RWPE2 (cell line): ENCODE data around the gene FOXN3.

ENCODE experiments used
- ATAC-seq: fragments of 200-7000 bp; cut with Tn5 transposase; 3 replicates; pipeline ENCODE4 v1.9.1; 2021; ENCODE audit warnings: low read depth
- DNase-seq: peaks from one replicate; pipeline ENCODE4 v3.0.0-alpha.2; 2020; ENCODE audit warnings: low spot score
- H3K27ac ChIP-seq: fragments of 450-650 bp; 2 replicates; pipeline ENCODE4 v1.5.1; 2017; ENCODE audit warnings: mild to moderate bottlenecking; ENCODE audit not compliant: poor library complexity, severe bottlenecking
- H3K27me3 ChIP-seq: fragments of 250-450 bp; sonication (Bioruptor Pico); 2 replicates; pipeline ENCODE4 v1.5.1; 2021; ENCODE audit warnings: mild to moderate bottlenecking, moderate library complexity; ENCODE audit not compliant: insufficient read depth, poor library complexity, severe bottlenecking
- H3K36me3 ChIP-seq: fragments of 250-450 bp; sonication (Bioruptor Pico); 2 replicates; pipeline ENCODE4 v1.5.1; 2020; ENCODE audit warnings: low read depth, mild to moderate bottlenecking, moderate library complexity
- H3K4me1 ChIP-seq: fragments of 250-450 bp; sonication (Bioruptor Pico); 2 replicates; pipeline ENCODE4 v1.5.1; 2021; ENCODE audit warnings: mild to moderate bottlenecking, moderate library complexity; ENCODE audit not compliant: insufficient read depth, poor library complexity, severe bottlenecking
- H3K4me3 ChIP-seq: fragments of 250-450 bp; sonication (Bioruptor Pico); 2 replicates; pipeline ENCODE4 v1.5.1; 2021; ENCODE audit warnings: mild to moderate bottlenecking, moderate library complexity; ENCODE audit not compliant: severe bottlenecking
- H3K9me3 ChIP-seq: fragments of 250-450 bp; sonication (Bioruptor Pico); 2 replicates; pipeline ENCODE4 v1.5.1; 2021; ENCODE audit warnings: mild to moderate bottlenecking, moderate library complexity; ENCODE audit not compliant: severe bottlenecking
- TF ChIP-seq, protein P1 (sequence below): fragments of 450-650 bp; IDR thresholded peaks from one replicate; pipeline ENCODE4 v1.5.1; 2017; ENCODE audit warnings: mild to moderate bottlenecking, moderate library complexity; ENCODE audit not compliant: poor library complexity, severe bottlenecking

Gene FOXN3

DNA sequence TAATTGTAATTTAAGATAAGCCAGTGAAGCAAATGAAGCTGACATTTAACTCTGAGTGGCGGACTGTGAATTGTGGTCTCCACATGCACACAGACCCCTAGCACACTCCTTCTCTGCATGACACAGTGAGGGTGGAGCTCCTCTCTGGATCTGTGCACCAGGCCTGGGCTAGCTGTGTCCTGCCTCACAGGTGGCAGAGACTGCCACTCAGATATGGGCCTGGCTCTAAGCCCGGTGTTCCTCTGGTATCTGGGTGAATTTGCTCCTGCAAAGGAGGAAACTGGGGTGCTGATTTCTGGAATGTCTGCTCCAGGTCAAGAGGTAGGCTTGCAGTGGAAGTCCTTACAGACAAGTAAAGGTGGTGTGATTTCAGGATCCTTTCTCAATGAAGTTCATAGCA is 282.4 kb downstream of the FOXN3 start:
- Histone ChIP-seq H3K4me3 (no peak overlapping the region), H3K9me3 (peaks cover 5% of the 10 kb centered on the region), H3K27ac (no peak overlapping the region), H3K36me3 (no peaks in the 10 kb centered on the region), H3K4me1 (peaks cover 12% of the 10 kb centered on the region), H3K27me3 (no peaks in the 10 kb centered on the region)
- DNase-seq, result no peak
- ATAC-seq, result no peak
- TF ChIP-seq, protein P1, sequence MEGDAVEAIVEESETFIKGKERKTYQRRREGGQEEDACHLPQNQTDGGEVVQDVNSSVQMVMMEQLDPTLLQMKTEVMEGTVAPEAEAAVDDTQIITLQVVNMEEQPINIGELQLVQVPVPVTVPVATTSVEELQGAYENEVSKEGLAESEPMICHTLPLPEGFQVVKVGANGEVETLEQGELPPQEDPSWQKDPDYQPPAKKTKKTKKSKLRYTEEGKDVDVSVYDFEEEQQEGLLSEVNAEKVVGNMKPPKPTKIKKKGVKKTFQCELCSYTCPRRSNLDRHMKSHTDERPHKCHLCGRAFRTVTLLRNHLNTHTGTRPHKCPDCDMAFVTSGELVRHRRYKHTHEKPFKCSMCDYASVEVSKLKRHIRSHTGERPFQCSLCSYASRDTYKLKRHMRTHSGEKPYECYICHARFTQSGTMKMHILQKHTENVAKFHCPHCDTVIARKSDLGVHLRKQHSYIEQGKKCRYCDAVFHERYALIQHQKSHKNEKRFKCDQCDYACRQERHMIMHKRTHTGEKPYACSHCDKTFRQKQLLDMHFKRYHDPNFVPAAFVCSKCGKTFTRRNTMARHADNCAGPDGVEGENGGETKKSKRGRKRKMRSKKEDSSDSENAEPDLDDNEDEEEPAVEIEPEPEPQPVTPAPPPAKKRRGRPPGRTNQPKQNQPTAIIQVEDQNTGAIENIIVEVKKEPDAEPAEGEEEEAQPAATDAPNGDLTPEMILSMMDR, result no peak

DNA sequence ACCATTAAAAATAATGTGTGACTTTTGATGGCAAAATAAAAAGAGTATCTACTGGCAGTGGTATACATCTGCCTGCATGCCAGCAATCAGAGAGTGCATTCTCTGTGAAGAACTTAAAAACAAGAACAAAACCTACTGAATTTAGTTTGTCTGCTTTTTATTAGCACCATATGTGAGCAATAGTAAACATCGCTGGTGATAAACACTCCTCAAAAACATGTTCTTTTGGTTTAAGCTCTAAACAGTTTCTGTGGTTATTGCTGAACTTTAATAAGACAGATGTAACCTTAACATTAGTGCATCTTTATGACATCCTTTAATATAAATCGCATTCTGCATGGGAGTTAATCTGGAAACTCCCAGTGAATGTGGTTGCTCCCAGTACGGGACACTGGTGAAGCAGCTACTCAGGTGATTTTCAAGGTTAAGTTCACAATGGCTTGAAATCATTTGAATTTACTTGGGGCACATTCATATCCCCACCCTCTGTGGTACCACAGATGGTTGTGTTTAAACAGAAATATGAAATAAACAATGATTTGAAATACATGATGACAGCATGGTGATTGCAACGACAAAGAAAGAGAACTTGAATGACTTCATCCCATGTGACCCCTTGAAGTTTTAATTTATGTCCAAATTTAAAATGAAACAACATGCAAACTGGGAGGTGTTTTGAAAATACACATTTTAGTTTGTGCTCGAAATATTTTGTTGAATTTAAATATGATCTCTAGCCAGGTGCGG is 285.9 kb downstream of the FOXN3 start:
- no peaks in the 10 kb centered on the region for H3K4me1 ChIP-seq
- DNase-seq (no peak), ATAC-seq (no peak)
- H3K9me3 ChIP-seq, result peaks cover under 1% of the 10 kb centered on the region
- no peaks in the 10 kb centered on the region for H3K36me3 ChIP-seq
- TF ChIP-seq, protein P1, result no peak
- no peaks in the 10 kb centered on the region for H3K27me3 ChIP-seq
- H3K27ac ChIP-seq, result no peak overlapping the region
- no peak overlapping the region for H3K4me3 ChIP-seq

DNA sequence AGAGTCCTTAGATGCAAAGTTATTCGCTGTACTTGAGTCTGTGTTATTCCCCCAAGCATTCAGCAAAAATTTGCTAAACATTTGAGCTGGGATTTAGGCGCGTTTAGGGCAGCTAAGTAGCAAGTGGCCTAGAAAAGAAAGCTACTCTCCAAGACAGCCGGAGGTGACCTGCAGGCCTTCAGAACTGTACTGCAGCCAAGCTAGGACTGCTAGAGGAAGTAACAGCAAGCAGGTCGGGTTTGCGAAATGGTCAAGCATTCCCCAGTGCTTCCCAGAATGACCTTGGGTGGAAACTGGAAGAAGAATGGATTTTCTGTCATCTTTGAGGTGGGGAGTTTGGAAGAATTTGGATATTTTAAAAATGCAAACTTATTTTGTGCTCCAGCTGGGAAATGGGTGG is 287.5 kb downstream of the FOXN3 start:
- ATAC-seq (no peak), DNase-seq (no peak)
- Histone ChIP-seq H3K9me3 (no peaks in the 10 kb centered on the region), H3K36me3 (no peaks in the 10 kb centered on the region), H3K4me1 (no peaks in the 10 kb centered on the region), H3K4me3 (no peak overlapping the region), H3K27ac (no peak overlapping the region), H3K27me3 (no peaks in the 10 kb centered on the region)
- TF ChIP-seq, protein P1, result no peak

DNA sequence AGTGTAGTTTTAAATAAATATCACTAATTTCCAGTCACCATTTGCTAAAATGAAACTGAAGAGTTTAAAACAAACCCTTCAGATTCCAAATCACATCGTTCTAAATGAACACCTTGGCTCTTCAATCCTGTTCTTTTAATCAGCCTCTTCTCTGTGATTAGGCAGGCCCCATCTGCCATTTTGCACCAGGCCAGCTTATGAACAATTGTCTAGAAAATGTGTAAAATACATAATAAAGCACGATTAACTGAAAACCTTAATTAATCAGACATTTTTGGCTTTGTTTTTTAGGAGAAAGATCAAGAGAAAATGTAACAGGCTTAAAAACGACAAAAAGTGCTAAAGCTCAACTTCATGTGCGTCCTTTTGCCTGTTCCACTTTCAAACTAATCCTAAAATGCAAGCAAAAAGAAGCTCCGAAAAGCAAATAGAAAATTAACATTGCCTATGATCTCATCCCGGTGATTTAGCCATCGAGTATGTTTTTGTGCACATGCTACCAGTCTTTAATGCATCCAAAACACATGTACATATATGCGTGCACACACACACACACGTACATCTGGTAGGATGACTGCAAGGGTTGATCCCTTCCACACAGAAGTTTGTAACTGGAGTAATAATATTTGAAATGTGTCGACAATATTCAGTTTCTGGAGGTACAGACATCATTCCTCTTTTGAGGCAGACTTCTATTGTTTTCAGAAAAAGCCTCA is 288.6 kb downstream of the FOXN3 start:
- DNase-seq, result no peak
- no peak overlapping the region for H3K4me3 ChIP-seq
- H3K9me3 ChIP-seq, result no peaks in the 10 kb centered on the region
- no peak for ATAC-seq
- TF ChIP-seq, protein P1, result no peak
- H3K27ac ChIP-seq, result no peak overlapping the region
- no peaks in the 10 kb centered on the region for H3K36me3 ChIP-seq
- H3K27me3 ChIP-seq, result no peaks in the 10 kb centered on the region
- H3K4me1 ChIP-seq, result no peaks in the 10 kb centered on the region

DNA sequence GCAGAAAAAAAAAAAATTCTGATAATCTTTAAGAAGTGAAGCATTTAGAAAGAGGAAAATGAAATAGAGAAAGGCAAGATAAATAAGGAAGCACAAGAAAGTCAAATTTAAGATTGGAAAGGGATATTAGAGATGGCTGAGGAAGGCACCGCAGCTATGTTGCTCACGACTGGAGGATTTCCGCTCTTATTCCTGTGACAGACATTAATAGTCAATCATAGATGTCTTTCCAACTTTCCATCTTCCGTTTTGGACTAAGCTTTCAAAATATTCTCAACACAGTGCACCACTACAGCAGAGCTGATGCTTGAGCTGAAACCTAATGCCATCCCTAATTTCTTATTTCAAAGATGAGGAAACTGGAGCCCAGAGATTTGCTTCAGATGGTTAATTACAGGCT is 290.6 kb downstream of the FOXN3 start:
- ATAC-seq (no peak), DNase-seq (no peak)
- no peaks in the 10 kb centered on the region for H3K36me3 ChIP-seq
- H3K27me3 ChIP-seq, result no peaks in the 10 kb centered on the region
- no peak overlapping the region for H3K4me3 ChIP-seq
- no peak overlapping the region for H3K27ac ChIP-seq
- no peaks in the 10 kb centered on the region for H3K9me3 ChIP-seq
- no peaks in the 10 kb centered on the region for H3K4me1 ChIP-seq
- TF ChIP-seq, protein P1, result no peak
